Sigmoid colon (tissue), 4 donors: ENCODE results near the gene COBL.

Experiments used
- CTCF ChIP-seq, 4 experiments: fragments of 450-650 bp in 3 of 4; fragments of 200-600 bp in 1 of 4; IDR thresholded peaks; one replicate each; pipeline ENCODE4 v1.5.1; 2016 to 2019; ENCODE audit warnings: antibody characterized with exemption in 4 of 4, mild to moderate bottlenecking in 3 of 4, moderate library complexity in 2 of 4
- EP300 ChIP-seq, 4 donors: sonication (generic); formaldehyde crosslinking; IDR thresholded peaks; one replicate each; pipeline ENCODE4 v1.6.1; 2017; ENCODE audit warnings: antibody characterized with exemption in 4 of 4
- POLR2A ChIP-seq, 2 donors: fragments of 450-650 bp; IDR thresholded peaks; one replicate each; pipeline ENCODE4 v1.6.1; 2016; ENCODE audit warnings: antibody characterized with exemption in 2 of 2, mild to moderate bottlenecking in 2 of 2, moderate library complexity in 2 of 2

GRCh38 chr7:51242007-51242691 is 74.5 kb downstream of the COBL start:
- TF ChIP-seq POLR2A (IDR thresholded peaks at IDR 0.05) (no peak), CTCF (IDR thresholded peaks at IDR 0.05) (no peak), EP300 (IDR thresholded peaks at IDR 0.05) (no peak)
